ENCODE measurements around the gene KIF3C.

DNA sequence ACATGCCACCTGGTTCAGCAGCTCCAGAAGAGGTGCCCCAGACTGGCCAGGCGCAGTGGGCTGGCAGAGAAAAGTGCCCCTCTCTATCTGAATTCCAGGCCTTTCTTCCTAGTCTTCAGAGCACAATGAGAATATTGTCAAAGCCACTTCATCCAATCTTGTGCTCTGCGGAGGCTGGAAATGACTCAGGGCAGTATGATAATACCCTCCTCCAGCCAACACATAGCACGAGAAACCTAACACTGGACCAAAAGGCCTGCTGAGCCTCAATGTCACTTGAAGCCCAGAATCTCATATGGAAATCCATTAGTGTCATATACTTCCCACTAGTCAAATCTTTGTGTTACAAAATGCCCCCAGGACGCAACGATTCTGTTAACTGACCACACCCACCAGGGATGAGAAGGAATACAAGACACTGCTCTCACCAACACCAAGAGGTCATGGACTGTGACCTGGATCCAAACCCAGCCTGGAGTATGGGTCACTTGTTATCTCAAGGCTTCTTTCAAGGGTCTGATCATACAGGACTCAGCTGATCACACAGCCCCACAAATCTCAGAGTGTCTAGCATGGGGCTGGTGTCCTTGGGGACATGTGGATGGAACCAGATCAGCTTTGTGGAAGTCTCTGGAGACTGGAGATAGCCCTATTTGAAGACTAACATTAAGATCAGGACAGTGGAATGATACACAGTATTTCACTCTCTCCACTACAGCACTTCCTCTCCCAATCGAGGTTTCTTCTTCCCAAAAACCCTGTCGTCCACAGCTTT lies 10.1 kb downstream of the KIF3C start:
- TF ChIP-seq, protein P1, sequence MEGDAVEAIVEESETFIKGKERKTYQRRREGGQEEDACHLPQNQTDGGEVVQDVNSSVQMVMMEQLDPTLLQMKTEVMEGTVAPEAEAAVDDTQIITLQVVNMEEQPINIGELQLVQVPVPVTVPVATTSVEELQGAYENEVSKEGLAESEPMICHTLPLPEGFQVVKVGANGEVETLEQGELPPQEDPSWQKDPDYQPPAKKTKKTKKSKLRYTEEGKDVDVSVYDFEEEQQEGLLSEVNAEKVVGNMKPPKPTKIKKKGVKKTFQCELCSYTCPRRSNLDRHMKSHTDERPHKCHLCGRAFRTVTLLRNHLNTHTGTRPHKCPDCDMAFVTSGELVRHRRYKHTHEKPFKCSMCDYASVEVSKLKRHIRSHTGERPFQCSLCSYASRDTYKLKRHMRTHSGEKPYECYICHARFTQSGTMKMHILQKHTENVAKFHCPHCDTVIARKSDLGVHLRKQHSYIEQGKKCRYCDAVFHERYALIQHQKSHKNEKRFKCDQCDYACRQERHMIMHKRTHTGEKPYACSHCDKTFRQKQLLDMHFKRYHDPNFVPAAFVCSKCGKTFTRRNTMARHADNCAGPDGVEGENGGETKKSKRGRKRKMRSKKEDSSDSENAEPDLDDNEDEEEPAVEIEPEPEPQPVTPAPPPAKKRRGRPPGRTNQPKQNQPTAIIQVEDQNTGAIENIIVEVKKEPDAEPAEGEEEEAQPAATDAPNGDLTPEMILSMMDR (conservative IDR thresholded peaks at IDR 0.05 in 1 of 2, IDR thresholded peaks at IDR 0.05 in 1 of 2; ENCODE audit: extremely low read depth in 1 of 2, insufficient read depth in 1 of 2, low read depth in 1 of 2, low read length in 2 of 2): no peak
- TF ChIP-seq EZH2 (IDR thresholded peaks at IDR 0.05; ENCODE audit: borderline replicate concordance, low read length): no peak
